ENCODE data around the gene SMYD4. TPM values are rescaled to one million over a fixed set of nuclear protein-coding genes. Genes with fewer than 3 reads are reported as not detected.

Gene SMYD4
- total and polyA plus RNA-seq, 2 experiments from 2014 or later = 17.0 to 21.9 TPM

GRCh38 chr17:1807890-1808289 is 21.8 kb downstream of the SMYD4 start:
- Mint-ChIP-seq H3K4me1 (no peaks in the 10 kb centered on the region; the same call in 2 of the 3 replicates), H3K27ac (no peak overlapping the region), H3K9me3 (no peaks in the 10 kb centered on the region), H3K4me3 (no peak overlapping the region), H3K36me3 (ENCODE audit: low read depth) (peaks cover 35% of the 10 kb centered on the region), H3K27me3 (ENCODE audit: insufficient read depth, low read depth, poor library complexity) (no peaks in the 10 kb centered on the region)
- ATAC-seq = no peak
- Histone ChIP-seq H3F3A (replicated peaks; ENCODE audit: low read depth) (no peaks in the 10 kb centered on the region), H3K27me3 (ENCODE audit: insufficient read depth) (no peaks in the 10 kb centered on the region), H3K4me1 (ENCODE audit: insufficient read depth) (no peaks in the 10 kb centered on the region), H3K79me2 (replicated peaks; ENCODE audit: insufficient read depth) (no peaks in the 10 kb centered on the region), H3K4me2 (no peak overlapping the region), H3K4me3 (no peak overlapping the region), H4K20me1 (replicated peaks; ENCODE audit: insufficient read depth) (peaks cover 16% of the 10 kb centered on the region), H3K9me2 (ENCODE audit: insufficient read depth) (no peaks in the 10 kb centered on the region), H2AFZ (no peak overlapping the region), H3K36me3 (ENCODE audit: insufficient read depth) (no peaks in the 10 kb centered on the region), H3K27ac (ENCODE audit: low read depth) (no peak overlapping the region)
- no peak for TF ChIP-seq EZH2 (IDR thresholded peaks at IDR 0.05; ENCODE audit: low read depth, unreplicated experiment)
- TF ChIP-seq NANOG (IDR thresholded peaks at IDR 0.05; ENCODE audit: borderline replicate concordance) = no peak
- no peak for TF ChIP-seq CTCF (conservative IDR thresholded peaks at IDR 0.05; ENCODE audit: low read depth in 2 of 2)
- no peak for TF ChIP-seq JUNB (IDR thresholded peaks at IDR 0.05; ENCODE audit: unreplicated experiment)
- TF ChIP-seq STAT1 (IDR thresholded peaks at IDR 0.05; ENCODE audit: unreplicated experiment) = no peak
- no peak for TF ChIP-seq ZNF331 (CRISPR knock-in tag; IDR thresholded peaks at IDR 0.05; ENCODE audit: low read depth)
- no peak for TF ChIP-seq ETS1 (IDR thresholded peaks at IDR 0.05)
- TF ChIP-seq CREB1 (CRISPR knock-in tag; IDR thresholded peaks at IDR 0.05; ENCODE audit: low read depth) = no peak
- TF ChIP-seq ZNF114 (CRISPR knock-in tag; IDR thresholded peaks at IDR 0.05) = no peak
- no peak for TF ChIP-seq ZNF462 (CRISPR knock-in tag; IDR thresholded peaks at IDR 0.05)
- TF ChIP-seq REST (IDR thresholded peaks at IDR 0.05; ENCODE audit: unreplicated experiment) = no peak
- TF ChIP-seq POLR2AphosphoS5 (IDR thresholded peaks at IDR 0.05; ENCODE audit: low read depth) = no peak
- TF ChIP-seq EZH2phosphoT487 (IDR thresholded peaks at IDR 0.05; ENCODE audit: unreplicated experiment) = no peak
- DNase-seq (ENCODE audit: low spot score) = no peak
